Colonic mucosa (tissue), 4 donors: ENCODE data around the gene F7. TPM values are rescaled to one million over a fixed set of nuclear protein-coding genes. Genes with fewer than 3 reads are reported as not detected.

Experiments used
- DNase-seq: peaks from one replicate; pipeline ENCODE4 v3.0.0-alpha.2; 2020
- H3K27ac ChIP-seq: fragments of 200-600 bp; one replicate; pipeline ENCODE4 v1.8.0; 2021
- H3K27me3 ChIP-seq: fragments of 200-600 bp; one replicate; pipeline ENCODE4 v1.8.0; 2021
- H3K36me3 ChIP-seq: fragments of 200-600 bp; one replicate; pipeline ENCODE4 v1.8.0; 2021
- H3K4me1 ChIP-seq: fragments of 200-600 bp; one replicate; pipeline ENCODE4 v1.8.0; 2021; ENCODE audit warnings: mild to moderate bottlenecking
- H3K4me3 ChIP-seq: fragments of 200-600 bp; one replicate; pipeline ENCODE4 v1.8.0; 2021
- H3K9ac ChIP-seq, 2 donors: one replicate each; pipeline ENCODE4 v1.7.0; 2013; ENCODE audit warnings: control low read depth in 2 of 2, low read depth in 2 of 2, low read length in 2 of 2
- H3K9me3 ChIP-seq: fragments of 200-600 bp; one replicate; pipeline ENCODE4 v1.8.0; 2021
- intact Hi-C: fragments of 100-400 bp; cut with DNase I; formaldehyde crosslinking; loops from one replicate; pipeline ENCODE4 v1.14.1; 2022
- total RNA-seq, 2 donors: library from RNA; stranded (reverse); fragmentation: NEBNext Ultra II Directional in 1 of 2; extraction: Animal tissue kit (Norgen Biotek cat#: 25700) in 1 of 2; gene quantifications; one replicate each; pipeline ENCODE4 v1.2.1, GENCODE V29; 2021
- TF ChIP-seq, protein P1 (sequence below): fragments of 200-600 bp; IDR thresholded peaks from one replicate; pipeline ENCODE4 v1.8.0; 2022; ENCODE audit warnings: antibody characterized with exemption, mild to moderate bottlenecking
- donor health status: healthy.
- donor health status: DM: no; HTN: no; CAD: no.
- donor health status: DM: no; HTN: no; CAD: no.

F7 gene
- total RNA-seq, 2 donors from 2014 or later: 0.11 to 0.12 TPM

DNA sequence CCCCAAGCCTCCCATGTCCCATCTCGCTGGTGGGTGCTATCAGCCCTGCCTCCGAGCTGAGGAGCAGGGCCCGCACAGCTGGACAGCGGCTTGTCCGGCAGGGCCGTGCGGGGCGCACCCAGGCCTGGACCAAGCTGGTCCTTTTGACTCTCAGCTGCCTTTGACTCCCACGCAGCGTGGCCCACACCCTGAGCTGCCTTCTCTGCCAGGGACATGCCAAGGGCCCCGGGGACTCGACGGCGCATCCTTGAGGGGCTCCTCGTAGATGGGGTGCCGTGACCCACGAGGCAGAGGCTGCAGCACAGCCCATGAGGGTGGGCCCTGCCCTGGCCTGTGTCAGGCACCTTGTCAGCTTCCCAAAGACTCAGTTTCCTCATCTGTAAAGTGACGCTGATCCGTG lies 38.8 kb upstream of the F7 start:
- Histone ChIP-seq H3K27ac (no peak overlapping the region), H3K36me3 (no peaks in the 10 kb centered on the region), H3K4me1 (no peaks in the 10 kb centered on the region), H3K9ac (no peak overlapping the region), H3K9me3 (no peaks in the 10 kb centered on the region), H3K27me3 (no peaks in the 10 kb centered on the region), H3K4me3 (no peak overlapping the region)
- DNase-seq: no peak
- intact Hi-C loops: no loop called here
- TF ChIP-seq, protein P1, sequence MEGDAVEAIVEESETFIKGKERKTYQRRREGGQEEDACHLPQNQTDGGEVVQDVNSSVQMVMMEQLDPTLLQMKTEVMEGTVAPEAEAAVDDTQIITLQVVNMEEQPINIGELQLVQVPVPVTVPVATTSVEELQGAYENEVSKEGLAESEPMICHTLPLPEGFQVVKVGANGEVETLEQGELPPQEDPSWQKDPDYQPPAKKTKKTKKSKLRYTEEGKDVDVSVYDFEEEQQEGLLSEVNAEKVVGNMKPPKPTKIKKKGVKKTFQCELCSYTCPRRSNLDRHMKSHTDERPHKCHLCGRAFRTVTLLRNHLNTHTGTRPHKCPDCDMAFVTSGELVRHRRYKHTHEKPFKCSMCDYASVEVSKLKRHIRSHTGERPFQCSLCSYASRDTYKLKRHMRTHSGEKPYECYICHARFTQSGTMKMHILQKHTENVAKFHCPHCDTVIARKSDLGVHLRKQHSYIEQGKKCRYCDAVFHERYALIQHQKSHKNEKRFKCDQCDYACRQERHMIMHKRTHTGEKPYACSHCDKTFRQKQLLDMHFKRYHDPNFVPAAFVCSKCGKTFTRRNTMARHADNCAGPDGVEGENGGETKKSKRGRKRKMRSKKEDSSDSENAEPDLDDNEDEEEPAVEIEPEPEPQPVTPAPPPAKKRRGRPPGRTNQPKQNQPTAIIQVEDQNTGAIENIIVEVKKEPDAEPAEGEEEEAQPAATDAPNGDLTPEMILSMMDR: no peak

DNA sequence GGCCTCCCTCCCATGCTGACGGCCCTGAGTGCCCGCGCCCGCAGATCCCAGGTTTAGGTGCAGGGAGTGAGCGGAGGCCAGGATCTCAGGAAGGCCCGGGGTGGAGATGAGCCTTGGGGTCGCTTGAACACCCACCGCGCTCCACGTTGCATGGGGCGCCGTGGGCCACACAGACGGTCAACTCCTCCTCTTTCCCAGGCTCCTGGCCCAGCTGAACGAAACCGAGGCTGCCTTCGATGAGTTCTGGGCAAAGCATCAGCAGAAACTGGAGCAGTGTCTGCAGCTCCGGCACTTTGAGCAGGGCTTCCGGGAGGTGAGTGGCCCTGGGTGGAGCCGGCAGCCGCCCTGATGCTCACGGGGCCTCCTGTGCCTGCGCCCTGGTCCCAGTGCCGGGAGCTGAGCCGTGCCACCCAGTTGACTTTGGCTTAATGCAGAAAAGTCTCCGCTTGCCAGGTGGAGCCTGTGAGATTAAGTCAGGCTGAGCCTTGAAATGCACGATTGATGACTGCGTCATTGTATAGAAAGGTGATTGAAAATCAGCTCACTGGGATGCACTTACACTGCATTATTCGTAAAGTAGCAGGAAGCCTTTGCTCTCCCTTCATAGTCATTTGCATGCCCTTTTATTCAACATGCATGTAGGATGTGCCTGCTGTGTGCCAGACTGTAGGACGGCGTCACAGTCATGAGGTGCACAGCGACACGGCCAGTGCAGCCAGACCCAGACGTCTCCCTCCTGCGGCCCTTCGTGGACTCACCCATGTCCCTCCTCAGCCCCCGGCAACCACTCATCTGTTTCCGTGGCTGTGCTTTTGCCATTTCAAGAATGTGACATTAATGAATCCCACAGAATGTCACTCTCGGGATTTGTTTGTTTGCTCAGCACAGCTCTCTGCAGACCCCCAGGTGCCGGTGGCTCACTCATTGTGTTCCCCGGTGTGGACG lies 35.5 kb upstream of the F7 start:
- Histone ChIP-seq H3K27me3 (no peaks in the 10 kb centered on the region), H3K36me3 (no peaks in the 10 kb centered on the region), H3K4me3 (no peak overlapping the region), H3K27ac (no peak overlapping the region), H3K9ac (no peak overlapping the region), H3K9me3 (no peaks in the 10 kb centered on the region), H3K4me1 (no peaks in the 10 kb centered on the region)
- TF ChIP-seq, protein P1: no peak
- DNase-seq: no peak
- intact Hi-C loops: no loop called here

DNA sequence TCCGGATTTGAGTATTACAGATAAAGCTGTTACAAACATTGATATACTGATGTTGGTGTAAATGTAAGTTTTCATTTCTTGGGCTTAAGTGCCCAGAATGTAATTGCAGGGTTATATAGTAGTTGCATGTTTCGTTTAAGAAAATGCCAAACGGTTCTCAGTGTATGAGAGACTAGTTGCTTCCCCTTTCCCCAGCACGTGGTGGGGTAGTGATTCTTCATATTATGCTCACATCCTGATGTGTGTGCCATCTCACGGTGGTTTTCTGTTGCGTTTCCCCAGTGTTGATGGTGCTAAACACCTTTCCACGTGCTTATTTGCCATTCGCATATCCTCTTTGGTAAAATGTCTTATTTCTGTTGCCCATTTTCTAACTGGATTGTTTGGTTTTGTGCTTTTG lies 34.7 kb upstream of the F7 start:
- Histone ChIP-seq H3K4me1 (no peaks in the 10 kb centered on the region), H3K4me3 (no peak overlapping the region), H3K27ac (no peak overlapping the region), H3K9ac (no peak overlapping the region), H3K27me3 (no peaks in the 10 kb centered on the region), H3K9me3 (no peaks in the 10 kb centered on the region), H3K36me3 (no peaks in the 10 kb centered on the region)
- intact Hi-C loops: no loop called here
- TF ChIP-seq, protein P1: no peak
- DNase-seq: no peak

DNA sequence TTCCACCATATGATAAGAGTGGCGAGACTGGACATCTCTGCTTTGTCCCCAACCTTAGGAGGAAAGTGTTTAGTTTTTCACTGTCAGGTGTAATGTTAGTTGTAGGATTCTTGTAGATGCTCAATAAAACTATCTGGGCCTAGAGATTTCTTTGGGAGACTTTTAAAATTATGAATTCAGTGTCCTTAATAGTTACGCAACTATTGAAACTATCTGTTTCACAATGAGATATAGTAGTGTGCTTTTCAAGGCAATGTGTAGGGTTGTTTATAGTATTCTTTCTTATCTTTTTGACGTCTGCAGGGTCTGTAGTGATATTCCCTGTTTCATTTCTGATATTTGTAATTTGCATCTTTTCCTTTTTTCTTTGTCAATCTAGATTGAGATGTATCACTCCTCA lies 33.2 kb upstream of the F7 start:
- H3K9ac ChIP-seq: no peak overlapping the region
- DNase-seq: no peak
- no peak overlapping the region for H3K27ac ChIP-seq
- H3K9me3 ChIP-seq: no peaks in the 10 kb centered on the region
- intact Hi-C loops: no loop called here
- H3K36me3 ChIP-seq: no peaks in the 10 kb centered on the region
- H3K4me1 ChIP-seq: no peaks in the 10 kb centered on the region
- TF ChIP-seq, protein P1: no peak
- no peak overlapping the region for H3K4me3 ChIP-seq
- no peaks in the 10 kb centered on the region for H3K27me3 ChIP-seq

DNA sequence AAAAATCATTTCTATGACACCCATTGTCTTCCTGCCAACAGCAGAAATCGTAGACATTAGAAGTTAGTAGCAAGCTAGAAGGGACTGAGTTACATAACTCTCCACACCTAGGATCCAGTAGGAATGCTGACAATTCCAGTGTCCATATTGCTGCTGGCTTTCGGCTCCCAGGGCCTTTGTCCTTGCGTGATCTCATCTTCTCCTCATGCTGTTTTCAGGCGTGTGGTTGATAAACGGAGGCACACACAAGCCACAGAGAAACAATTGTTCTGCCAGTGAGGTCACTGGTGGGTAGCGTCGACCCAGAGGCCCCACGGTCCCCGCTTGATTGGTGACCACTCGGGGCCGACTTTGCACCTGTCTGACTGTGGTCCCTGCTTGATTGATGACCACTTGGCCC lies 31.6 kb upstream of the F7 start:
- DNase-seq: no peak
- no peak overlapping the region for H3K9ac ChIP-seq
- no peak overlapping the region for H3K27ac ChIP-seq
- H3K4me3 ChIP-seq: no peak overlapping the region
- intact Hi-C loops: no loop called here
- H3K9me3 ChIP-seq: no peaks in the 10 kb centered on the region
- H3K36me3 ChIP-seq: no peaks in the 10 kb centered on the region
- TF ChIP-seq, protein P1: no peak
- no peaks in the 10 kb centered on the region for H3K4me1 ChIP-seq
- H3K27me3 ChIP-seq: no peaks in the 10 kb centered on the region
